ENCODE results near the gene ARL14EP. TPM values are rescaled to one million over a fixed set of nuclear protein-coding genes. Genes with fewer than 3 reads are reported as not detected.

The ARL14EP gene
- total RNA-seq, 1 donor from 2014 or later: 25.1 TPM

DNA sequence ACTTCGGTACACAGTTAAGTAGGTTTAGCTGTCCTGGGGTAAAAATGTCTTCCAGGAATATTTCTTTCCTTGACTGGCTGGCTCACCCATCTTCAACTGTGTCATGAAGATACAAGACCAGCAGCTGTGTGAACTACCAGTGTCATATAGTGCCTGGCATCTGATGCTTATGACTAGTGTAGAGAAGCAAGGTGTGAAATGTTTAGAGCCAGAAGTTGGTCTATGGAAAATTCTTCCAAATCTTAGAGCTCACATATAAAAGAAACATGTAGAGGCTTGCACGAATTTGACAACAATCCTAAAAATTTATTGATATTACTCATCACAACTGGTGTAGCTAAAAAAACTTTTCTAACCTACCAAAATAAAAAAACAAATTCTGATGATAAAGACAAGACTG is 54.4 kb downstream of the ARL14EP start:
- H3K36me3 Mint-ChIP-seq (ENCODE audit: low read depth): no peaks in the 10 kb centered on the region
- TF ChIP-seq CTCF (conservative IDR thresholded peaks at IDR 0.05): no peak
- H3K27ac Mint-ChIP-seq (ENCODE audit: unreplicated experiment): no peak overlapping the region
- H3K4me3 Mint-ChIP-seq: no peak overlapping the region
- no peaks in the 10 kb centered on the region for H3K9me3 Mint-ChIP-seq
- DNase-seq (ENCODE audit: low read depth, low spot score): no peak
- H3K4me1 Mint-ChIP-seq: peaks cover 12% of the 10 kb centered on the region
- H3K27me3 Mint-ChIP-seq (ENCODE audit: low read depth): peaks cover 4% of the 10 kb centered on the region

DNA sequence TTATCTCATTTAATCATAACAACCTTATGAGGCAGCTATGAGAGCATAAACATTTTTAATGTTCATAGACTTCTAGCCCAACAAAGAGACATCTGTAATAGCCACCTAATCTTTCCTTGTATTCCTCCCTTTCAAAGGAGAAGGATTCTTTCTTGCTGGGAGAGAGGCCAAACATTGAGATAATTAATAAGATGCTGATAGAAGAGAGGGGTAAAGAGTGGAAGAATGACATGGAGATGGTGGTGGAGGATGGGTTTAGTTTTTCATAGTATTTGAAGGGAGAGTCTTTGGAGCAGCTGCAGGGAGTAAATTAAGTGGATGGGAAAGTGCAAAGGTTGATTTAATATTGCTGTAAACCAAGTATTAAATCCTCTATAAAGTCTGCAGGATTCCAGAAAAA is 57.9 kb downstream of the ARL14EP start:
- Mint-ChIP-seq H3K36me3 (ENCODE audit: low read depth) (no peaks in the 10 kb centered on the region), H3K9me3 (no peaks in the 10 kb centered on the region), H3K27me3 (ENCODE audit: low read depth) (peaks cover 4% of the 10 kb centered on the region), H3K4me1 (peaks cover 12% of the 10 kb centered on the region), H3K27ac (ENCODE audit: unreplicated experiment) (no peak overlapping the region), H3K4me3 (no peak overlapping the region)
- no peak for TF ChIP-seq CTCF (conservative IDR thresholded peaks at IDR 0.05)
- no peak for DNase-seq (ENCODE audit: low read depth, low spot score)

DNA sequence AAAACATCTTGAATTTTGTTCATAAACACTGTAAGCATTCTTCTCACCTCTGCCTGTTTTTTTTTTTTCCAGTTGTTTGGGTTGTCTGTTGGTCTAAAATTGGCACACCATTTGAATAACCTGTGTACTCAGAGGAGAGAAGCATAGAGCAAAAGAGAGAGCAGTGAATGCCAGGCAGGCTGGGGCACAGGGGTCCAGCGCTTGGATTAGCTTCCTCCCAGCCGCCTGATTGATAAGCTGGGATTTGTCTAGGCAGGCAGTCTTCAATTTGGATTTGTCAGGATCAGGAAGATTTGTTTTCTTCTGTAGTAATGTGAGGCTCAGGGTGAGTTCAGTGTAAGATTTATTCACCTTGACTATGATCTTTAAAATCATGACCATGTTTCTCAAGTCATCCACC is 59.0 kb downstream of the ARL14EP start:
- H3K27me3 Mint-ChIP-seq (ENCODE audit: low read depth): peaks cover 4% of the 10 kb centered on the region
- no peak overlapping the region for H3K27ac Mint-ChIP-seq (ENCODE audit: unreplicated experiment)
- H3K4me1 Mint-ChIP-seq: peaks cover 12% of the 10 kb centered on the region
- no peak for DNase-seq (ENCODE audit: low read depth, low spot score)
- H3K4me3 Mint-ChIP-seq: no peak overlapping the region
- no peak for TF ChIP-seq CTCF (conservative IDR thresholded peaks at IDR 0.05)
- H3K36me3 Mint-ChIP-seq (ENCODE audit: low read depth): no peaks in the 10 kb centered on the region
- no peaks in the 10 kb centered on the region for H3K9me3 Mint-ChIP-seq

Other genes starting within 250 kb of the ARL14EP start
- not detected in 2 replicates for gene FSHB, start 92.1 kb upstream of the ARL14EP start, total RNA-seq